ENCODE measurements around the gene MORN4. TPM values are rescaled to one million over a fixed set of nuclear protein-coding genes. Genes with fewer than 3 reads are reported as not detected.

MORN4 gene
- 12.0 and 13.7 TPM in 2 replicates for total RNA-seq (2014; rRNA removed; shearing (Covaris generic))

GRCh38 chr10:97632949-97633884 lies at the start of gene MORN4:
Gene MORN4, minus strand, starts transcription at chr10:97633500. Its CDS starts 13,847 bp downstream, at chr10:97619653.
- H3K27me3 ChIP-seq (ENCODE audit: control insufficient read depth, insufficient read depth, low read length), result no peaks in the 10 kb centered on the region
- H3K4me3 ChIP-seq (ENCODE audit: insufficient read depth, low read depth, low read length), result peak within 1 kb of the TSS; percentile 83
- H3K36me3 ChIP-seq (replicated peaks; ENCODE audit: control insufficient read depth, insufficient read depth, low read length), result no peaks in the 10 kb centered on the region
- DNase-seq, result peak; percentile 93

GRCh38 chr10:97682042-97682441 lies 48.7 kb upstream of the MORN4 start:
- Histone ChIP-seq H3K27me3 (ENCODE audit: control insufficient read depth, insufficient read depth, low read length) (no peaks in the 10 kb centered on the region), H3K36me3 (replicated peaks; ENCODE audit: control insufficient read depth, insufficient read depth, low read length) (no peaks in the 10 kb centered on the region; the same call in 1 of the 2 replicates), H3K4me3 (ENCODE audit: insufficient read depth, low read depth, low read length) (no peak overlapping the region)
- peak; percentile 32 for DNase-seq

GRCh38 chr10:97679594-97679993 lies 46.3 kb upstream of the MORN4 start:
- Histone ChIP-seq H3K36me3 (replicated peaks; ENCODE audit: control insufficient read depth, insufficient read depth, low read length) (peaks cover 6% of the 10 kb centered on the region), H3K27me3 (ENCODE audit: control insufficient read depth, insufficient read depth, low read length) (no peaks in the 10 kb centered on the region), H3K4me3 (ENCODE audit: insufficient read depth, low read depth, low read length) (no peak overlapping the region)
- no peak for DNase-seq

- peak; percentile 90 for DNase-seq
- Histone ChIP-seq H3K4me3 (ENCODE audit: insufficient read depth, low read depth, low read length) (no peak overlapping the region), H3K27me3 (ENCODE audit: control insufficient read depth, insufficient read depth, low read length) (no peaks in the 10 kb centered on the region), H3K36me3 (replicated peaks; ENCODE audit: control insufficient read depth, insufficient read depth, low read length) (peaks cover 17% of the 10 kb centered on the region)
Measured at GRCh38 chr10:97676770-97677581, 43.7 kb upstream of the MORN4 start.

GRCh38 chr10:97675222-97675621 lies 41.9 kb upstream of the MORN4 start:
- DNase-seq, result no peak
- Histone ChIP-seq H3K36me3 (replicated peaks; ENCODE audit: control insufficient read depth, insufficient read depth, low read length) (peaks cover 17% of the 10 kb centered on the region), H3K27me3 (ENCODE audit: control insufficient read depth, insufficient read depth, low read length) (no peaks in the 10 kb centered on the region), H3K4me3 (ENCODE audit: insufficient read depth, low read depth, low read length) (no peak overlapping the region)

GRCh38 chr10:97673736-97674525 lies 40.6 kb upstream of the MORN4 start:
- Histone ChIP-seq H3K27me3 (ENCODE audit: control insufficient read depth, insufficient read depth, low read length) (no peaks in the 10 kb centered on the region), H3K36me3 (replicated peaks; ENCODE audit: control insufficient read depth, insufficient read depth, low read length) (peaks cover 19% of the 10 kb centered on the region), H3K4me3 (ENCODE audit: insufficient read depth, low read depth, low read length) (no peak overlapping the region)
- no peak for DNase-seq

- DNase-seq, result no peak
- no peak overlapping the region for H3K4me3 ChIP-seq (ENCODE audit: insufficient read depth, low read depth, low read length)
- peaks cover 25% of the 10 kb centered on the region for H3K36me3 ChIP-seq (replicated peaks; ENCODE audit: control insufficient read depth, insufficient read depth, low read length)
- H3K27me3 ChIP-seq (ENCODE audit: control insufficient read depth, insufficient read depth, low read length), result no peaks in the 10 kb centered on the region
Measured at GRCh38 chr10:97669571-97669970, 36.3 kb upstream of the MORN4 start.

GRCh38 chr10:97667463-97667862 lies 34.2 kb upstream of the MORN4 start:
- H3K36me3 ChIP-seq (replicated peaks; ENCODE audit: control insufficient read depth, insufficient read depth, low read length), result peaks cover 18% of the 10 kb centered on the region
- DNase-seq, result no peak

GRCh38 chr10:97666992-97667391 lies 33.7 kb upstream of the MORN4 start:
- H3K27me3 ChIP-seq (ENCODE audit: control insufficient read depth, insufficient read depth, low read length), result no peaks in the 10 kb centered on the region
- H3K4me3 ChIP-seq (ENCODE audit: insufficient read depth, low read depth, low read length), result no peak overlapping the region
- H3K36me3 ChIP-seq (replicated peaks; ENCODE audit: control insufficient read depth, insufficient read depth, low read length), result peaks cover 18% of the 10 kb centered on the region
- DNase-seq, result no peak

More at GRCh38 chr10:97667463-97667862, 34.2 kb upstream of the MORN4 start:
- H3K4me3 ChIP-seq (ENCODE audit: insufficient read depth, low read depth, low read length), result no peak overlapping the region
- no peaks in the 10 kb centered on the region for H3K27me3 ChIP-seq (ENCODE audit: control insufficient read depth, insufficient read depth, low read length)

- Histone ChIP-seq H3K4me3 (ENCODE audit: insufficient read depth, low read depth, low read length) (no peak overlapping the region), H3K27me3 (ENCODE audit: control insufficient read depth, insufficient read depth, low read length) (no peaks in the 10 kb centered on the region), H3K36me3 (replicated peaks; ENCODE audit: control insufficient read depth, insufficient read depth, low read length) (peaks cover 17% of the 10 kb centered on the region)
- no peak for DNase-seq
Measured at GRCh38 chr10:97664282-97664850, 31.1 kb upstream of the MORN4 start.

- H3K27me3 ChIP-seq (ENCODE audit: control insufficient read depth, insufficient read depth, low read length), result no peaks in the 10 kb centered on the region
- no peak for DNase-seq
- no peak overlapping the region for H3K4me3 ChIP-seq (ENCODE audit: insufficient read depth, low read depth, low read length)
- peaks cover 12% of the 10 kb centered on the region for H3K36me3 ChIP-seq (replicated peaks; ENCODE audit: control insufficient read depth, insufficient read depth, low read length)
Measured at GRCh38 chr10:97659589-97659988, 26.3 kb upstream of the MORN4 start.

- Histone ChIP-seq H3K36me3 (replicated peaks; ENCODE audit: control insufficient read depth, insufficient read depth, low read length) (peaks cover 11% of the 10 kb centered on the region), H3K4me3 (ENCODE audit: insufficient read depth, low read depth, low read length) (no peak overlapping the region), H3K27me3 (ENCODE audit: control insufficient read depth, insufficient read depth, low read length) (no peaks in the 10 kb centered on the region)
- DNase-seq, result no peak
Measured at GRCh38 chr10:97656777-97657176, 23.5 kb upstream of the MORN4 start.

- Histone ChIP-seq H3K4me3 (ENCODE audit: insufficient read depth, low read depth, low read length) (no peak overlapping the region), H3K27me3 (ENCODE audit: control insufficient read depth, insufficient read depth, low read length) (no peaks in the 10 kb centered on the region), H3K36me3 (replicated peaks; ENCODE audit: control insufficient read depth, insufficient read depth, low read length) (peaks cover 20% of the 10 kb centered on the region)
- DNase-seq, result no peak
Measured at GRCh38 chr10:97651773-97652172, 18.5 kb upstream of the MORN4 start.

GRCh38 chr10:97650726-97651125 lies 17.4 kb upstream of the MORN4 start:
- Histone ChIP-seq H3K36me3 (replicated peaks; ENCODE audit: control insufficient read depth, insufficient read depth, low read length) (peaks cover 15% of the 10 kb centered on the region), H3K27me3 (ENCODE audit: control insufficient read depth, insufficient read depth, low read length) (no peaks in the 10 kb centered on the region)
- no peak for DNase-seq

More at GRCh38 chr10:97650726-97651125, 17.4 kb upstream of the MORN4 start:
- H3K4me3 ChIP-seq (ENCODE audit: insufficient read depth, low read depth, low read length), result no peak overlapping the region
